ENCODE data around the gene ZNF621.
"Not testable (repeated sequence)": the region's sequence is repeated elsewhere in the genome, so short reads cannot be mapped to it uniquely, and the experiment has no call there.

ZNF621 gene

DNA sequence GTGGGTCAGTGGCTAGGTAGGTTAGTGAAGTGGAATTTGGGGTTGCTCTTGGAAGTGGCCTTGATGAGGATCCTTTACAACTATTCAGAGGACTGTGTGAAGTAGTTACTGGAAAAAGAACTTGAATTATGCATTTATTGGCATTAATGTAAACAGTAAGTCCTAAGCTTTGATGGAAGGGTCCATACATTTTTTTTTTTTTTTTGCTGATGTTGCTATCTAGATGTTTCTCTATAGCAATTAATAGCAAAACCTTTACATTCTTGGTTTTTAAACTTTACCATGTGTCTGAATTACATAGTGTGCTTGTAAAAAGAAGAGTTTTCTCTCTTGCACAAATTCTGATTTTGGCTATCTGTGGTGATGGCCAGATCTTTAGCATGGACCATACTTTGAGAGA lies 9.5 kb downstream of the ZNF621 start:
- DNase-seq (ENCODE audit: low read depth): no peak

- no peak for DNase-seq (ENCODE audit: low read depth)
Observed at GRCh38 chr3:40546816-40547215, 22.1 kb downstream of the ZNF621 start.

- DNase-seq (ENCODE audit: low read depth): no peak
Observed at GRCh38 chr3:40550167-40550566, 25.4 kb downstream of the ZNF621 start.

GRCh38 chr3:40557575-40558161 lies 32.9 kb downstream of the ZNF621 start:
- DNase-seq (ENCODE audit: low read depth): no peak

DNA sequence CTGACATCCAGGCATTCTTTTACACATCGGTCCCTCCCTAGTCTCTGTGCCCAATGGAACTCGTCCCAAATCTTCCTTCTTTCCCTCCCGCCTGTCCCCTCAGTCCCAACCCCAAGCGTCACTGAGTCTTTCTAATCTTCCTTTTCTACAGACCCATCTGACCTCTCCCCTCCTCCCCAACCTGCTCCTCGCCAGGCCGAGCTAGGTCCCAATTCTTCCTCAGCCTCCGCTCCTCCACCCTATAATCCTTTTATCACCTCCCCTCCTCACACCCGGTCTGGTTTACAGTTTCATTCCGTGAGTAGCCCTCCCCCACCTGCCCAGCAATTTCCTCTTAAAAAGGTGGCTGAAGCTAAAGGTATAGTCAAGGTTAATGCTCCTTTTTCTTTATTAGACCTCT lies 37.7 kb downstream of the ZNF621 start:
- DNase-seq (ENCODE audit: low read depth): not testable (repeated sequence)

DNA sequence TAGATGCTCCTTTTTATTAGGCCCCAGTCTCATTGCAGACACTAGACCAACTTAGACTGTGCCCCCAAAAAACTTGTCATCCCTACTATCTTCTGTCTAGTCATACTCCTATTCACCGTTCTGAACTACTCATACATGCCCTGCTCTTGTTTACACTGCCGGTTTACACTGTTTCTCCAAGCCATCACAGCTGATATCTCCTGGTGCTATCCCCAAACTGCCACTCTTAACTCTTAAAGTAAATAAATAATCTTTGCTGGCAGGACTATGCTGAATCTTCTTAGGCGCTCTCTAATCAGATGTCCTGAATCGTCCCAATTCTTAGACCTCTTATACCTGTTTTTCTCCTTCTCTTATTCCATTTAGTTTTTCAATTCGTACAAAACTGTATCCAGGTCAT lies 40.9 kb downstream of the ZNF621 start:
- not testable (repeated sequence) for DNase-seq (ENCODE audit: low read depth)

DNA sequence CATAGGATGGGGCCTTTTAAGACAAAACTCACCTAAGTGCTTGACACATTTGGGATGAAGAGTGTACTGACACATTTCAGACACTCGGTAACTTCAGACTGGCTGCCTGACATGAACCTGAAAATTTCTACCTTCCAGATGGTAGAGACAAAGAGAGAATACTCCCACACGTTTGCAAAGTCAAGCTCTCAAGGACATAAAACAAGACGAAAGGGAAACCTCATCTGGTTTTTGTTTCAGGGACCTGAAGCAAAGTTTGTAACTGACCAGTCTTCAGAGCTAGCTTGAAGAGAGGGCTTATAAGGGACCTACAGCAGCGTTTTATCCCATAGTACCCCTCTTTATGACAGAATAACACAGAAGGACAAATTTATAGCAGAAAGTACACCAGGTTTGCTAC lies 41.9 kb downstream of the ZNF621 start:
- no peak for DNase-seq (ENCODE audit: low read depth)

DNA sequence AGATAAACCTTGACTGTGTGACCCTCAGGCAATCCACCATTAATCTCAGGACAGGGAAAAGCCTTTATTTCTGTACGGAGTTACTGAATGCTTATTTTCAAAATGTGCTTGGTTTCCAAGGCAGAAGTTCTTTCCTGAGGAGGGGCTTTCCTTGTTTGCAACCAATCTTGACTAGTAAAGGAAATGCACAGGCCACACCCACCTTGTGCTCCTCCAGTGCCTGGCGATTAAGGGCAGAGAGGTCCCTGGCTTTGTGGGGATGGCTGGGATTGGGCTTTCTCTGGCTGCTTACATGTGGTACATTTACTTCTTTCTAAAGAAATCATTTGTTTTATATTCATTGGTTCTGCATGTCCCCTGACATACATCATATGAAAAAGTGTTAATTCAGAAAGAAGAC lies 47.8 kb downstream of the ZNF621 start:
- no peak for DNase-seq (ENCODE audit: low read depth)

- no peak for DNase-seq (ENCODE audit: low read depth)
Observed at GRCh38 chr3:40574050-40574449, 49.3 kb downstream of the ZNF621 start.

- no peak for DNase-seq (ENCODE audit: low read depth)
Observed at GRCh38 chr3:40574661-40575060, 49.9 kb downstream of the ZNF621 start.

DNA sequence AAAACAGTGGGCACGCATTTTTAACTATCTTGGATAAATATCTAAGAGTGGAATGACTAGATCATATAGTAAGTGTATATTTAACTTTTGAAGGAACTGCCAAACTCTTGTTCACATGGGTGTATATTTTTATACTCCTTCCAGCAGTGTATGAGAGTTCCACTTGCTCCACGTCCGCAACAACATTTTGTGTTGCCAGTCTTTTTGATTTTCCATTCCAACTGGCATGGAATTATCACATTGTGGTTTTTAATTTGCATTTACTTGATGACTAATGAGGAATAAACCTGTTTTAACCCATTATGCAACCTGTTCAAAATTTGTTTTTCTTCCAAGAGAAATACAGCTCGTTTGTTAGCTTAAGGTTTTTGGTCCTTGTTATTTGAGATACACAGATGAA lies 51.6 kb downstream of the ZNF621 start:
- no peak for DNase-seq (ENCODE audit: low read depth)

DNA sequence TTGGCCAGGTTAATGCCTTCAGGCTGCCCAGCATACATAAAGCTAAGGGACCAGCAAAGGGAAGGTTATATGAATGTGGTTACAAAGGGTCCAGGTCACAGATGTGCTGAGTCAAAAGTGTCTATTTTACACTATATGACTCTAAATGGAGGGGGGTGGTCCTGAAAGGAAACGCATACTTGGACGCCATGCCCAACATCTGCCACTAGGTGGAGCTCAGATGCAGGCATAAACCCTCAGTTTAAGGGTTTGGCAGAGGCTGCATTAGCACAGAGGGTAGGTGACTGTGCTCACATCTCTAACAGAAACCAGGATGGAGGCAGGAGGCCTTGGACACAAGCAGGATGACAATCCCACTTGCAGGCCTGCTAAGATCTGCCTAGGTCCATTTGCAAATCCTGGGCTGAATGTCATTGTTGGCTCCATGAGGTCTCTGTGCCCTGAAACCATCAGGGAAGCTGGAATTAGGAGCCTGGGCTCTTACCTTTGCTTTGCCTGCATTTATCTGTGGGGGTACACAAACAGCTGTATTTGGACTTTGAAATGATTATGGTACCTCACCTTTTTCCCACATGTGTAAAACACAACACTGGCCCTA lies 55.8 kb downstream of the ZNF621 start:
- DNase-seq (ENCODE audit: low read depth): peak; percentile 51

DNA sequence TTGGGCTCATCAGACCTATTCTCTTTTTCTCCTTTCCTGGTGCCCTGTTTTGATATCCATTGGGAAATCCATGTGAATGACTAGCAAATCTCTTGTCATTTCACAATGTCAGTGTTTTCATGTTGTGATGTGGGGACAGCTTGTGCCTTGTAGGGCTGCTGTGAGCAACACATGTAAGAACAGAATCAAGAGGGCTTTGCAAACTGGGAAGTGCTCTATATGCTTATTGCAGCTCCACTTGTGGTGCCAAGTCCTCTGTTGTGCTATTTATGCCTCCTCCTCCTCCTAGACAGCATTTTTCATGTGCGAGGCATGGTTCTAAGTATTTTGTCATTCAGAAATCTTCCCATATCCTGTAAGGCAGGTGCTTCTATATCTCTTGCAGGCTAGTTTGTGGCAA lies 56.4 kb downstream of the ZNF621 start:
- no peak for DNase-seq (ENCODE audit: low read depth)

DNA sequence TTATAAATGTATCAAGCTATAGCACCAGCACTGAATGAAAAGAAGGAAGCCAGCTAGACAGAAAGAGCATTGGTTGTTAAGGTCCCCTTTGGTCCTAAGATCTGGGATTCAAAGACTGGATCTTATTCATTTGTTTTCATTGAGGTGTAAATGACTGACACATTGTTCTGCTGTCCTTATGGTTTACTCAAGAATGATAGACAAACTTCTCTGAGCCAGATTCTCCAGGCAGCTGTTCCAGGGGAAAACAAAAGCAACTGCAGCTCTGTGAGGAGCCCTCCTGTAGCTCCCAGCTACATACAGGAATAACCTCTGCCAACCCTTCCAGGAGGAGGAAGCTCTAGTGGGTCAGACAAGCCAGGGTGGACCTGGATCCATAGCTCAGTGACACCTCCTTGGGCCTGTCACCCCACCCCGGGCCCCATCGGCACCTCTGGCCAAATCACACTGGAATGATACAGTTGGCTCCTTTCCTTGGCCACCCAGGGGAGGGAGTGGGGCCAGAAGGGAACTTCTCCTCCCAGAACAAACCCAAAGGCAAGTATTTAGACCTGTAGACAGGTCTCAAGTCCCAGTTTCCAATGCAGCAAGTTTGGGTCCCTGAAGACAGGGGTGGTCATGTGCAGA lies 57.8 kb downstream of the ZNF621 start:
- DNase-seq (ENCODE audit: low read depth): no peak

DNA sequence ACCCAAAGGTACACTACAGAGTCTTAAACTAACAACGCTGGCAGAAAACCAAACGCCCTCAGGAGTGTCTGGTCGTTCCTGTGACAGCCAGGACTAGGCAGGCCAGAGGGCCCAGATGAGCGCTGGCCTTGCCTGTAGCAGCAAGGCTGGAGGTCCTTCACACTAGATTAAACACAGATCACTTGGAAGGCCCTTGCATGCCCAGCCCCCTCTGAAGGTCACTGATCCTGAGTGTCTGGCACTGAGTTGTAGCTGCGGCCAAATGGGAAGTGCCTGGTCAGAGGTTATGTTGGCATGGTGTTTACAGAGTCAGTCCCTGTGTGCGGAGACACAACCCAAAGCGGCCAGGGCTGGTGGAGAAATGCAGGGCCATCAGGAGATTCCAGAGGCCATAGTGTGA lies 58.9 kb downstream of the ZNF621 start:
- DNase-seq (ENCODE audit: low read depth): no peak

GRCh38 chr3:40584625-40585189 lies 59.9 kb downstream of the ZNF621 start:
- peak; percentile 35 for DNase-seq (ENCODE audit: low read depth)

GRCh38 chr3:40585381-40586016 lies 60.7 kb downstream of the ZNF621 start:
- DNase-seq (ENCODE audit: low read depth): no peak

GRCh38 chr3:40586901-40587300 lies 62.1 kb downstream of the ZNF621 start:
- DNase-seq (ENCODE audit: low read depth): no peak

- no peak for DNase-seq (ENCODE audit: low read depth)
Observed at GRCh38 chr3:40588406-40588805, 63.6 kb downstream of the ZNF621 start.

All from stimulated activated CD8-positive, alpha-beta memory T cell treated with anti-CD3 and anti-CD28 coated beads, Interleukin-12 subunit alpha, Interleukin-12 subunit beta, amount 100 ng/mL, for 1 hour (primary cell).